ENCODE results near the gene OCEL1. TPM values are rescaled to one million over a fixed set of nuclear protein-coding genes. Genes with fewer than 3 reads are reported as not detected.

The OCEL1 gene
- total and polyA plus RNA-seq, 5 experiments from 2014 or later, result 21.9 to 52.4 (median 40.1) TPM

Other genes with a start within 250 kb of the OCEL1 start
- 1 to 10 TPM; 6.4 to 7.5 TPM for gene CPAMD8, start 199.4 kb upstream of the OCEL1 start, total RNA-seq
- 1 to 10 TPM in 2 of 3 donors, under 1 TPM in 1; 0.89 to 2.1 (median 1.1) TPM for gene CPAMD8, start 199.4 kb upstream of the OCEL1 start, polyA plus RNA-seq
- gene HAUS8, start 150.8 kb upstream of the OCEL1 start, total RNA-seq, result 10 to 100 TPM; 18.3 to 20.4 TPM
- gene HAUS8, start 150.8 kb upstream of the OCEL1 start, polyA plus RNA-seq, result 10 to 100 TPM in 1 of 3 donors, 1 to 10 TPM in 2; 5.3 to 11.9 (median 5.9) TPM
- 100 to 1,000 TPM; 169 to 171 TPM for gene MYO9B, start 150.4 kb upstream of the OCEL1 start, total RNA-seq
- 10 to 100 TPM in 1 of 3 donors, 1 to 10 TPM in 2; 3.3 to 22.3 (median 8.0) TPM for gene MYO9B, start 150.4 kb upstream of the OCEL1 start, polyA plus RNA-seq
- 10 to 100 TPM; 49.7 to 56.7 TPM for gene USE1, start 10.9 kb upstream of the OCEL1 start, total RNA-seq
- gene USE1, start 10.9 kb upstream of the OCEL1 start, polyA plus RNA-seq, result 10 to 100 TPM; 50.4 to 69.0 (median 57.0) TPM
- gene NR2F6, start 19.7 kb downstream of the OCEL1 start, total RNA-seq, result 1 to 10 TPM; 1.1 to 1.6 TPM
- gene NR2F6, start 19.7 kb downstream of the OCEL1 start, polyA plus RNA-seq, result 1 to 10 TPM in 2 of 3 donors, under 1 TPM in 1; 0.93 to 1.5 (median 1.3) TPM
- not detected for gene USHBP1, start 38.5 kb downstream of the OCEL1 start, total RNA-seq
- gene USHBP1, start 38.5 kb downstream of the OCEL1 start, polyA plus RNA-seq, result not detected
- 100 to 1,000 TPM; 104 to 105 TPM for gene BABAM1, start 41.2 kb downstream of the OCEL1 start, total RNA-seq
- 100 to 1,000 TPM; 102 to 106 (median 106) TPM for gene BABAM1, start 41.2 kb downstream of the OCEL1 start, polyA plus RNA-seq
- 1 to 10 TPM; 2.1 to 3.4 TPM for gene ANKLE1, start 55.7 kb downstream of the OCEL1 start, total RNA-seq
- gene ANKLE1, start 55.7 kb downstream of the OCEL1 start, polyA plus RNA-seq, result 1 to 10 TPM in 2 of 3 donors, under 1 TPM in 1; 0.05 to 1.4 (median 1.0) TPM
- gene ABHD8, start 77.2 kb downstream of the OCEL1 start, total RNA-seq, result 10 to 100 TPM; 10.4 TPM
- gene ABHD8, start 77.2 kb downstream of the OCEL1 start, polyA plus RNA-seq, result 1 to 10 TPM; 6.4 to 9.2 (median 9.0) TPM
- 10 to 100 TPM; 69.3 to 71.1 TPM for gene MRPL34, start 79.6 kb downstream of the OCEL1 start, total RNA-seq
- gene MRPL34, start 79.6 kb downstream of the OCEL1 start, polyA plus RNA-seq, result 100 to 1,000 TPM; 216 to 221 (median 221) TPM
- gene DDA1, start 83.3 kb downstream of the OCEL1 start, total RNA-seq, result 10 to 100 TPM; 31.2 to 32.2 TPM
- gene DDA1, start 83.3 kb downstream of the OCEL1 start, polyA plus RNA-seq, result 10 to 100 TPM; 23.7 to 32.6 (median 23.9) TPM
- 10 to 100 TPM; 15.7 to 18.4 TPM for gene ANO8, start 108.6 kb downstream of the OCEL1 start, total RNA-seq
- gene ANO8, start 108.6 kb downstream of the OCEL1 start, polyA plus RNA-seq, result under 1 TPM; 0.08 to 0.29 (median 0.20) TPM
- gene GTPBP3, start 111.3 kb downstream of the OCEL1 start, total RNA-seq, result 10 to 100 TPM; 51.4 to 55.6 TPM
- gene GTPBP3, start 111.3 kb downstream of the OCEL1 start, polyA plus RNA-seq, result 10 to 100 TPM in 2 of 3 donors, 1 to 10 TPM in 1; 6.6 to 13.6 (median 10.3) TPM
- gene PLVAP, start 151.1 kb downstream of the OCEL1 start, total RNA-seq, result not detected
- gene PLVAP, start 151.1 kb downstream of the OCEL1 start, polyA plus RNA-seq, result not detected
- gene CCDC194, start 168.0 kb downstream of the OCEL1 start, total RNA-seq, result 1 to 10 TPM; 2.4 to 3.4 TPM
- not detected for gene CCDC194, start 168.0 kb downstream of the OCEL1 start, polyA plus RNA-seq
- 10 to 100 TPM; 41.8 to 45.0 TPM for gene BST2, start 179.4 kb downstream of the OCEL1 start, total RNA-seq
- 100 to 1,000 TPM; 132 to 178 (median 144) TPM for gene BST2, start 179.4 kb downstream of the OCEL1 start, polyA plus RNA-seq
- gene MVB12A, start 193.8 kb downstream of the OCEL1 start, total RNA-seq, result 10 to 100 TPM; 28.1 to 30.0 TPM
- gene MVB12A, start 193.8 kb downstream of the OCEL1 start, polyA plus RNA-seq, result 10 to 100 TPM; 24.3 to 34.6 (median 31.0) TPM
- gene TMEM221, start 222.4 kb downstream of the OCEL1 start, total RNA-seq, result not detected
- gene TMEM221, start 222.4 kb downstream of the OCEL1 start, polyA plus RNA-seq, result under 1 TPM in 1 of 3 donors, not detected in 2; 0.13 TPM
- gene NXNL1, start 234.7 kb downstream of the OCEL1 start, total RNA-seq, result not detected
- not detected for gene NXNL1, start 234.7 kb downstream of the OCEL1 start, polyA plus RNA-seq
- gene SLC27A1, start 244.3 kb downstream of the OCEL1 start, total RNA-seq, result 10 to 100 TPM in 1 of 2 experiments, 1 to 10 TPM in 1; 9.4 to 10.9 TPM
- 10 to 100 TPM; 12.5 to 14.6 (median 13.8) TPM for gene SLC27A1, start 244.3 kb downstream of the OCEL1 start, polyA plus RNA-seq